PC-9 (cell line): ENCODE data around the gene ATOSB.

Source experiments
- EZH2 ChIP-seq: fragments of 200-600 bp; sonication (generic); IDR thresholded peaks from 2 replicates; pipeline ENCODE4 v1.8.0; 2017; ENCODE audit warnings: antibody characterized with exemption, low read depth
- TF ChIP-seq, protein P1 (sequence below): fragments of 200-600 bp; sonication (generic); conservative IDR thresholded peaks from 2 replicates; pipeline ENCODE4 v1.6.1; 2017; ENCODE audit warnings: mixed run types, antibody characterized with exemption, mild to moderate bottlenecking, moderate library complexity

DNA sequence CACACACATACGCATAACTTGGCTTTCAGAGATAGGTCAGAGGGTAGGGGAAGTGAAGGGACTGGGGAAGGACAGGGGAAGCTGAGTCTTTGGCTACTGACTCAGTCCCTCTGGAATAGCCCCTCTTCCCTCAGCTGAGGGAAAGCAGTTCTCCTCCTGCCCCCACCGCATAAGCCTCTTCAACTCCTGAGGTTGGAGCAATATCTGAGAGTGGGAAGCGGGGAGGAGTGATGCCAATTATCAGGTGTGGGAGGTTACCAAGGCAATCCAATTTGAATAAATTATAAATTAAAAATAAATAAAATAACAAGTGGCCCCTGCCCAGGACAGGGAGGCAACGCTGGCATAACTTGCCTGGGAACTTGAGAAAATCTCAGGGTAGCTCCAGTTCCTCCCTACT is 11.1 kb downstream of the ATOSB start:
- TF ChIP-seq, protein P1, sequence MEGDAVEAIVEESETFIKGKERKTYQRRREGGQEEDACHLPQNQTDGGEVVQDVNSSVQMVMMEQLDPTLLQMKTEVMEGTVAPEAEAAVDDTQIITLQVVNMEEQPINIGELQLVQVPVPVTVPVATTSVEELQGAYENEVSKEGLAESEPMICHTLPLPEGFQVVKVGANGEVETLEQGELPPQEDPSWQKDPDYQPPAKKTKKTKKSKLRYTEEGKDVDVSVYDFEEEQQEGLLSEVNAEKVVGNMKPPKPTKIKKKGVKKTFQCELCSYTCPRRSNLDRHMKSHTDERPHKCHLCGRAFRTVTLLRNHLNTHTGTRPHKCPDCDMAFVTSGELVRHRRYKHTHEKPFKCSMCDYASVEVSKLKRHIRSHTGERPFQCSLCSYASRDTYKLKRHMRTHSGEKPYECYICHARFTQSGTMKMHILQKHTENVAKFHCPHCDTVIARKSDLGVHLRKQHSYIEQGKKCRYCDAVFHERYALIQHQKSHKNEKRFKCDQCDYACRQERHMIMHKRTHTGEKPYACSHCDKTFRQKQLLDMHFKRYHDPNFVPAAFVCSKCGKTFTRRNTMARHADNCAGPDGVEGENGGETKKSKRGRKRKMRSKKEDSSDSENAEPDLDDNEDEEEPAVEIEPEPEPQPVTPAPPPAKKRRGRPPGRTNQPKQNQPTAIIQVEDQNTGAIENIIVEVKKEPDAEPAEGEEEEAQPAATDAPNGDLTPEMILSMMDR = no peak
- TF ChIP-seq EZH2 = no peak
